ENCODE measurements around the gene ANP32E.
"Not testable (repeated sequence)": the region's sequence is repeated elsewhere in the genome, so short reads cannot be mapped to it uniquely, and the experiment has no call there.

Gene ANP32E

DNA sequence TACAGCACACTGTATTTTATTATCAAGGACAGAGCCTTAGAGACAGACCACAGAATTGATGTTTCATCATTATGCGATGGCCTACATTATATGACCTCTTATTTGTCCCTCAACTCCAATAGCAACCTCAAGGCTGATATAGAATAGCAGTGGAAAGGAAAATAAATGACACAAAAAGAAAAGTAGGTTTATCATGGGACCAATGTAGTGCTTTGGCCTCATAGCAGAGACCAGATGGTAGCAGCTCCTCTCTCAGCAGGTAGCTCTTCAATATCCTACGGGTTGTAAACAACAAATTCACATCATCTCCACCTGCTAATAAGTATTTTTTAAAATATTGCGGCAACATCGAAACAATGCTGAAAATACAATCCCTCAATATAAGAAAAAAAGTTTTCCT lies 25.2 kb downstream of the ANP32E start:
- DNase-seq: peak; percentile 89

DNA sequence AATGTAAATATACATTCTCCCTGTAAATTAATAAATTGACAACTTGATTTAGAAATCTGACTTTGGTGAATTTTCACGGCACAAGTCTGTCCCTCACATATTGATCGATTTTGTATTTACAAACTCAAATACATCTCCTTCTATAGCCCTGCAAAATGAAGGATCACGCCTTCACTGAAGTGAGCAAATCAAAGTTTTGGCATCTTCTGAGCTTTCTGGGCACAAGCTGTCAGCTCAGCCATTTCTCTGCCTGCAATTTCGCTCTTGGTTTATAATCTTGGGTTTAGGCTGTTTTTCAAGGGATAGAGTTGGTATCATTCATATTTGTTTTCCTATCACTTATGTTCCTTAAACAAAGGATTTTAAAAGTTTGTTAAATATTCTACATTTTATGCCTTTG lies 25.8 kb downstream of the ANP32E start:
- DNase-seq: peak; percentile 66

DNA sequence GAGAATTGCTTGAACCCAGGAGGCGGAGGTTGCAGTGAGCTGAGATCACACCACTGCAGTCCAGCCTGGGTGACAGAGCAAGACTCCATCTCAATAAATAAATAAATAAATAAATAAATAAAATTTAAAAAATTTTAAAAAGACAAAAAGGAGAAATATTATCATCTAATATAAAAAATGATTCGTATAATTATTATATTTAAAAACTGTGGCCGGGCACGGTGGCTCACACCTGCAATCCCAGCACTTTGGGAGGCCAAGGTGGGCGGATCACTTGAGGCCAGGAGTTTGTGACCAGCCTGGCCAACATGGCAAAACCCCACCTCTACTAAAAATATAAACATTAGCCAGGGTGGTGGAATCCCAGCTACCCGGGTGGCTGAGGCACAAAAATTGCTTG lies 27.5 kb downstream of the ANP32E start:
- not testable (repeated sequence) for DNase-seq

DNA sequence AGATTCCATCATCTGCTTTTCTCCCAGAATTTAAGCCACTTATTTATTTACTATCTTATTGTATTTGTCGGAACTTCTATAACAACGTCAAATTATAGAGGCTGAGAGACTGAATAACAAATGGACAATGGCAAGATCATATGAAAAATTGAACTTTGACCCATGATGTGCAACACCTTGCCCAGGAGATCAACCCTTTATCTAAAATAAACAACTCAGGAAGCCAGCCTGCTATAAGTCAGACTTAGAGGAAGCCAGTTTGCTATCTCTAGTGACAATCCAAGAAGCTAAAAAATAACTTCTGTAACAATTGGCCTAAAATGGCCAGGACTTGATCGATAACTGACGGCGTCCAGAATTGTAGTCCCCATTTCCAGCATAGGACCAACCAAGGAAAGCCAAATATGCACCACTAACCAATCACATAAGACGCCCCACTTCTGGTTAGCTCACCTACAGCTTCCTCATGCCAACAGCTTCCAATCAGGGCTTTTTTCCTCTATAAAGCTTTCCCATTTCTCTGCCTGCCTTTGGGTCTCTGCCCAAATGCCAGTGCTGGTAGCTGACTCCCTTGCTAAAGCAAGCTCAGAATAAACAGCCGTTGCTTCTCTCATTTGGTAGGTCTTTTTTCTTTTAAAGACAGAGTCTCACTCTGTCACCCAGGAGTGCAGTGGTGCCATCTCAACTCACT lies 28.5 kb downstream of the ANP32E start:
- DNase-seq: no peak

DNA sequence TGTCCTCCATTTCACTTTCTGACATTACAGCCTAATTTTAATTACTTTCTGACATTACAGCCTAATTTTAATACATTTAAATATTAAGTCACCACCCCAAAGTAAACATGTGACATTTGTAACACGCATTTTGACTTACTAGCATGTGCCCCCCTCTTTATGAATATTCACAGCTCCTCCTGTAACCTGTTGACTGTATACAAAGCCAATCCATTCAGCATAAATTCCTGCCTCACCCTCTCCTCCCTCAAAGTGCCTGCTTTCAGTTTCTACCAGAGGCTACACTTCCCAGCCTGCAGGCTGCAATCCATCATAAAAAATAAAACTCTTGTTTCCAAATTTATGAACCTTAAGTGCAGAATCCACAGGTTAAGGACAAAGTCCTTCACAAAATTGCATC lies 39.5 kb downstream of the ANP32E start:
- no peak for DNase-seq

DNA sequence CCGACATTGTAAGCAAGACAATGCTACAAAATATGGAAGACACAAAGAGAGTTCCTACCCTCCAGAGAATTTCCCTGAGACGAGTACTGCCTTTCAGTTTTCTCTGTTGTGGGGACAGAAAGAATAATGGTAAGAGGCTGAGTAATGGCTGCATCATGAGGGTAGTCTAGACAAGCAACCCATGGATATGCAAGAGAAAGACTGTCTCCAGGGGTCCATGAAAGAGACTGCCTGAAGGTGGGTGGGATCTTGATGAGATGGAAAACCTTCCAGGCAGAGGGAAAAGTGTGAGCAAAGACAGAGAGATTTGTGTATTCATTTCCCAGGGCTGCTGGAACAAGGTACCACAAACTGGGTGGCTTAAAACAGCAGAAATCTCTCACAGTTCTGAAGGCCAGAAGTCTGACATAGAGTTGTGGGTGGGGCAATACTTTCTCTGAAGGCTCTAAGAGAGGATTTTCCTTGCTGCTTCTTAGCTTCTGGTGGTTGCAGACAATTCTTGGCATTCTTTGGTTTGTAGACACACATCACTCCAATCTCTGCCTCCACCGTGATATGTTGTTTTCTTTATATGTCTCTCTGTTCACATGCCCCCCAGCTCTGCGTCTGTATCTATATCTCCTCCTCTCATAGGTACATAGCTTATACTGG lies 41.4 kb downstream of the ANP32E start:
- no peak for DNase-seq

DNA sequence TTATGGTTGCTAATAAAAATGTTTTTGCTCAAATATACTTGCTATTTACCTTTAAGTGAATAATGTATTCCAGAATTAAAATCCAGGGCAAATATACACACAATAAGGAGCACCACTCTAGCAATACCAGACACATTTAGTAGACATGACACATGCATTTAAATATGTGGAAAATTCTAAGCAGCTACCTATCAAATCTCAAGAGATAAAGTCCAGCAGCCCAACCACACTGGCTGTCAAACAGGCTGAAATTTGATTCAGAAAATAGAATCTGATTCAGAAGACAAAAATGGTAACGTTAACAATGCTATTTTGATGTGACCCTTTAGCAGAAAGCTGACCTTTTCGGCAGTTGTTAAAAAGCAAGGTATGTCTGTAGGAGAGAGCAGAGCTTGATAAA lies 43.9 kb downstream of the ANP32E start:
- no peak for DNase-seq

DNA sequence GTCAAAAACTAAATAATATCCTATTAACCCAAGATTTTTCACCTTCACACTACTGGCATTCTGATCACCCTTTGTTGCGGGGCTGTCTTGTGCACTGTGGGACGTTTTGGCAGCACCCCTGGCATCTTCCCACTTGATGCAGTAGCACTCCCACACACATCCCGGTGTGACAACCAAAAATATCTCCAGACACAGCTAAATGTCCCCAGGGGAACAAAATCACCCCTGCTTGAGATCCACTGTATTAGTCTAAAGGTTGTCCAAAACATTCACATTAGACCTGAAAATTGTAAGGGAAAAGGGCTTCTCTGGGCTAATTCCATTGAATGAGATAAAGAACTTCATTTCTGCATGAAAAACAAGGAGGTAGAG lies 48.4 kb downstream of the ANP32E start:
- no peak for DNase-seq

DNA sequence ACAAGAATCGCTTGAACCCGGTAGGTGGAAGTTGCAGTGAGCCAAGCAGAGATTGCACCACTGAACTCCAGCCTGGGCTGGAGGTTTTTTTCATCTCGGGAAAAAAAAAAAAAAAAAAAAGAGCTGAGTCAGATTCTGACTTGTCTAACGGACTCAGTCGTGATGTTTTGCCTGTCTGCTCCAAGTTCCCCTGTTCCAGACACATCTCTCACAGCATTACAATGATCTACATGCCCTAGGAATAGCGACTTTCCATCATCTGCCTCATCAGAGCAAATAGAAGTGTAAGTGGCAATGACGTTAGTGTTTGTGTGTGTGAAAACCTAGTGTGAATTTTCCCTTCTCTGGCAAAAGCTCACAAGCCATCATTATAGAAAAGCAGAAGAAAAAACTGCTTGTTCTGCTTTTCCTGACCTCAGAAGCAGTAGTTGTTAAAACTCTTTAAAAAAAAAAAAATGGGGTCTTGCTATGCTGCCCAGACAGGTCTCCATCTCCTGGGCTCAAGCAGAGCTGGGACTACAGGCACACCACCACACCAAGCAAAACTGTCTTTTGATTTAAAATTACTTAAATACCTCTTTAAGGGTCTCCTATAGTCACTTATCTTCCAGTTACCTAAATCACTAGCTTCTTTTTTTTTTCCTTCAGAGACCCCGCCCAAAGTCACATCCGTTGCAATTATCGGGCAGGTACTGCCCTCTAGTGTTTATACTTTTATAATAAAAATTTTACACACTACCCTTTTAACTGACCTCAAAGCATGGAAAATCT lies 48.9 kb downstream of the ANP32E start:
- DNase-seq: peak; percentile 84

DNA sequence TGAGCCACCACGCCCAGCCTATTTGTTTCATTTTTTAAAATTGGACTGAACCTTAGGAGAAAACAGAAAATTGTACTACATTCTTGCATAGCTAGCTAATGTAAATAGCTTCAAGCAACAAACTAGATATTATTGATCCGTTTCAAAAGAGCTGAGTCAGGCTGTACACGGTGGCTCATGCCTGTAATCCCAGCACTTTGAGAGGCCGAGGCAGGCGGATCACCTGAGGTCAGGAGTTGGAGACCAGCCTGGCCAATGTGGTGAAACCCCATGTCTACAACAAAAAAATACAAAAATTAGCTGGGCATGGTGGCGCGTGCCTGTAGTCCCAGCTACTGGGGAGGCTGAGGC lies 49.5 kb downstream of the ANP32E start:
- not testable (repeated sequence) for DNase-seq

DNA sequence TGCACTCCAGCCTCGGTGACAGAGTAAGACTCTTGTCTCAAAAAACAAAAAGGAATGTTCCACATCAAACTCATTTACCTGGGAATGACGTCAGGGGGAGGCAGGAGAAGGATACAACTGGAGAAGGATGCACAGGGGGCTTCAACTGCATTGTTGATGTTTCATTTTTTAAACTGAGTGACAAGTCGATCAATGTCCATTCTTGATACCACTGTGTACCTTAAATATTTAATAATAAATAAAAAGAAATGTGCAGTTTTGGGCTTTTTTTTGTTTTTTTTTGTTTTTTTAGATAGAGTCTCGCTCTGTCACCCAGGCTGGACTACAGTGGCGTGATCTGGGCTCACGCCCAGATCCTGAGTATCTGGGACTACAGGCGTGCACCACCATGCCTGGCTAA lies 50.4 kb downstream of the ANP32E start:
- DNase-seq: no peak

DNA sequence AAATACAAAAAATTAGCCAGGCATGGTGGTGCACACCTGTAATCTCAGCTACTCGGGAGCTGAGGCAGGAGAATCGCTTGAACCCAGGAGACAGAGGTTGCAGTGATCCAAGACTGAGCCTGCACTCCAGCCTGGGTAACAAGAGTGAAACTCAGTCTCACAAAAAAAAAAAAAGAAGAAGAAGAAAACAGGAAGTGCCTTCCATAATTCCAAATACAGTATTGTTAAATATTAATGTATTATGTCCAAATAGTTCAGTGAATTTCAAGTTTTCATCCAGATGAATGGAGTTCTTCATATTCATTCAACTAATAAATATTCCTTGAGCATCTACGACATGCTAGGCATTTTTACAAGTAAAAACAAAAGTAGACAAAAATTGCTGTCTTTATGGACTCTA lies 52.9 kb downstream of the ANP32E start:
- no peak for DNase-seq

DNA sequence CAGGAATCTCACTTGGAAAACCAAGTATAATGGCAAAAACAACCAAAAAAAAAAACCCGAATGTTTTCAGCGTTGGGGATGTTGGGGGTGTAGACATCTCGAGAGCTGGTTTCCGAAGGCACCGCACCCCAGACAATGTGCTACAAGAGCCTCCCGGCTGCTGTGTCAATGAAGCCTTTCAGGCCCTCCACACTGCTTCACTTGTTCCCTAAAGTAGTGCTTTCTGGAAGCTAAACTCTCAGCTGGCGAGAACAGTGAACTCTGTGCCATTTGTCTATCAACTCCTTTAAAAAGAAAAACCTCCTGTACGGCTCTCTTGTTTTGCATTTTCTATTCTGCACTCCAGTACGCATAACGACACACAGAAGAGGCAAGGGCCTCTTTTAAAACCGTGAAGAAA lies 53.7 kb downstream of the ANP32E start:
- DNase-seq: no peak

DNA sequence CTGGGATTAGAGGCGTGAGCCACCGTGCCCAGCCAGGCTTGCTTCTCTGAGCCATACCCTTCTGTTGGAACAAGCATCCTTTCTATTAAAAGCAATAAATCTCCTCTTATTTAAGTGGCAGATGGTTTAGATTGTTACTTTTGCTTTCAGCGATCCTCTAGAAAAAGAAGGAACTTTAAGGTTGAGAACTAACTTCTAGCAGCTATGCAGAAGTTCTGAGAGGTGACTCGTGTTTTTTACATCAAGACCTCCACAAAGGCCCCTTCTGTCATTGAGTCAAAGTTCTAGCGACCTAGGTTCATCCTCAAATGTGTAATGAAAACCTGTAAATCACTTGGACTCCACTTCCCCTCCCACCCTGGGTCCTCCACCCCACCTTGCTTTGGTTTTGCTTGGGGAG lies 55.4 kb downstream of the ANP32E start:
- no peak for DNase-seq

DNA sequence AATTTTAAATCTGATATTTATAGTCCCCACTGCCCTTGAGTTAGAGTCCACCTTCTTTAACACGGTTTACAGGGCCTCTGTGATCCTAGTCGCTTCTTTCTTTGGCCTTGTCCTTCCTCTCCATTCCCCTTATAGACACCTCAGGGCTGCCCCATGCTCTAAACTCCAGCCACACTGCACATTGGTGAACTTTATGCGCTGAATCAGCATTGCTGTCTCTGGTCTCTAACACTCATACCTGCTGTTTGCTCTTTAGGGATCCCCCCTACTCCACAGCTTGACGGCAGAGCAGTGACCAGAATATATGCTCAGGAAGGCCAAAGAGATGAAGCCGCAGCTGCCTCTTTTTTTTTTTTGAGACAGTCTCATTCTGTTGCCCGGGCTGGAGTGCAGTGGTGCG lies 56.0 kb downstream of the ANP32E start:
- no peak for DNase-seq

DNA sequence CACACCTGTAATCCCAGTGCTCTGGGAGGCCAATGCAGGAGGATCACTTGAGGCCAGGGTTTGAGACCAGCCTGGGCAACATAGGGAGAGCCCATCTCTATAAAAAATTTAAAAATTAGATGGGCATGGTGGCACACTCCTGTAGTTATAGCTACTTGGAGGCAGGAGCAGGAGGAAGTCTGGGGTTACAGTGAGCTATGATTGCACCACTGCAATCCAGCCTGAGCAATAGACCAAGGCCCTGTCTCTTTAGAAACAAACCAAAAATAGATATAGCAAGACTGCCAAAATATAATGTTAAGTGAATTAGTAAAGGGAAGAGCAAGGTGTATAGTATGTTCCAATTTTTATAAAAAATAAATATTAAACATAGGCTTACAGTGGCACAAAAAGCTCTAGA lies 57.4 kb downstream of the ANP32E start:
- no peak for DNase-seq

DNA sequence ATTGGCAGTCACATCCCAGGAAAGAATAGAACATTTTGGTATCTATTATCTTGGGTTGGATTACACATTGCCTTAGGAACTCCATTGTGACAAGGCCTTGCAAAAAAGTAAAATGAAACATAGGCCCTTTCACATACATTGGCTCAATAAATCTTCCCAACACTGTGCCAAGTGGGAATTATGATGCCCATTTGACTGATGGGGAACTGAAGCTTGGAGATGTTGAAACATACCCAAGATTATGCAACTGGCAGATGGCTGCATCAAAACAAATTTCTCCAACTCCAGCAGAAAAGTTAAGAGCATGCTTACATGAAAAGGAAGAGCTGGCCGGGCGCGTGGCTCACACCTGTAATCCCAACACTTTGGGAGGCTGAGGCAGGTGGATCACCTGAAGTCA lies 59.3 kb downstream of the ANP32E start:
- DNase-seq: no peak

DNA sequence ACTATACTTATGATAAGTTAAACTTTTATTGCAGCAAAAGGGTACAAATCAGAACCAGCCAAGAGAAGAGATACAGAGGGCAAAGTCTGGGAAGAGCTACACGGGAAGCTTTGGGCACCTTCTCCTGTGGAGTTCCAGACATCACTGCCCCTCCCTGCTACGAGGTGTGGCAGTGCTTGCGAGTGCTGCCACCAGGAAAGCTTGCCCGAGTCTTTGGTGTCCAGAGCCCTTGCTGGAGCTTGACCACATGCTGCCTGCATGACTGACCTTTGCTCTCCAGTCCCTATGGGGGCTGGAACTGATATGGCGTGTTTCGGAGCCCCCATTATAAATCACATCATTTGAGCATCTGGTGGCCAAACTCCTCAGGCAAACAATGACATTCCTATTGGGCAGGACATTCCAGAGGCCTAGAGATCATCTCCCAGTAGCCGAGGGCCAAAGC lies 62.7 kb downstream of the ANP32E start:
- no peak for DNase-seq

DNA sequence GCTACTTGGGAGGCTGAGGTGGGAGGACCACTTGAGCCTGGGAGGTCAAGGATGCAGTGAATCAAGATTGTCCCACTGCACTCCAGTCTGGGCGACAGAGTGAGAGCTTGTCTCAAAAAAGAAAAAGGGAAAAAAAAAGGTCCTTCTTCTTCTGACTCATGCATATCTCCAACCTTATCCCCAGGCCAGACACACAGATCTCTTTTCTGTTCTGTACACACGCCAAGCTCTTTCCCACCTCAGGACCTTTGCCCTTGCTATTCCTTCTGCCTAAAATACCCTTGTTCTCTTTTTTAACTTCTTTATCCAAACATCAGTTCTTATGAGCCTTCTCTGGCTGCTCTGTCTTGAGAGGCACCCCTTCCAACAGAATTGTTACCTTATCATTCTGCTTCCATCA lies 64.1 kb downstream of the ANP32E start:
- DNase-seq: no peak

DNA sequence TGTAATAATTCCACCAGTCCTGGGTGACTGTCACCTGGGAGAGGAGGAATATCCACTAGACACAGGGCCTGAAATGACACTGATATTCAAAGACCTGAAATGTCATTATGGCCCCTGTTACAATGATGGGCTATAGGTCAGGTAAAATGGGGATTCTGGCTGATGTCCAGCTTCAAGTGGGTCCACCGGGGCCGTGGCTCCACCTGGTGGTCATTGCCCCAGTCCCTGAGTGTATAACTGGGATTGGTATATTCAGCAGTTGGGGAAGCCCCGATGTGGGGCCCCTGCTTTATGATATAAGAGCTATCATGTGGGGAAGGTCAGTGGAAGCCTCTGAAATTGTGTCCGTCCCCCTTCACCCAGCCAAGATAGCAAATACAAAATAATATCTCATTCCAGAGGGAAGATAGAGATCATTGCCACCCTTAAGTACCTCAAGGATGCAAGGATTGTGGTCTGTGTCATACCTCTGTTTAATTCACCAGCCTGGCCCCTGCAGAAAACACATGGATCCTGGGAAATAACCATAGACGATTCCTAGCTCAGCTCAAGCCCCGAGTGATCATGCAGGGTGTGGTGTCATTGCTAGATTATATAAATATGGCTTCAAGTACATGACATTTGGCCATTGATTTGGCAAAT lies 66.8 kb downstream of the ANP32E start:
- no peak for DNase-seq
